Stimulated activated CD4-positive, alpha-beta T cell treated with anti-CD3 and anti-CD28 coated beads, Interleukin-2, amount 100 ng/mL, for 24 hours (primary cell): ENCODE measurements around the gene SSX4.
"Not testable (repeated sequence)": the region's sequence is repeated elsewhere in the genome, so short reads cannot be mapped to it uniquely, and the experiment has no call there.

Experiments used
- DNase-seq, 2 donors: peaks; one replicate each; pipeline ENCODE4 v3.0.0-alpha.2; 2020

Gene SSX4, protein sequence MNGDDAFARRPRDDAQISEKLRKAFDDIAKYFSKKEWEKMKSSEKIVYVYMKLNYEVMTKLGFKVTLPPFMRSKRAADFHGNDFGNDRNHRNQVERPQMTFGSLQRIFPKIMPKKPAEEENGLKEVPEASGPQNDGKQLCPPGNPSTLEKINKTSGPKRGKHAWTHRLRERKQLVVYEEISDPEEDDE

DNA sequence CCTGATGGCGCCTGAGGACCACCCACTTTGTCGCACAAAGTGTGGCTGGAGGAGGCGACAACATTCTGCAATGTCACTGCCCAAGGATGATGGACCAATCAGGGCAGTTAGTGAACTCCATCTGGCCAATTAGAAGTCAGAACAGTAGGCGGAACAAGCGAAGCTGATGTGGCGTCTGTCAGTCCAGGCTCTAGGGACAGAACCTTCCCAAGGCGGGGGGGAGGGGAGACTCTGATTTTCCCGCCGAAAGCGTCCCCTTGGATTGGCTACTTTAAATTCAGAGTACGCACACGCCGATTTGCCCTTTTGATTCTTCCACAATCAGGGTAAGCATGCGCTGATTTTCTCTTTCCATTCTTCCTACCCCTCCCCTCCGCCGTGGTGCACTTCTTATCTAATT, at the start of gene SSX4:
Gene SSX4 (plus strand): TSS at position 301 of the 400 bp plus-strand sequence. CDS start 515 bp downstream, outside the sequence.
- not testable (repeated sequence) for DNase-seq

DNA sequence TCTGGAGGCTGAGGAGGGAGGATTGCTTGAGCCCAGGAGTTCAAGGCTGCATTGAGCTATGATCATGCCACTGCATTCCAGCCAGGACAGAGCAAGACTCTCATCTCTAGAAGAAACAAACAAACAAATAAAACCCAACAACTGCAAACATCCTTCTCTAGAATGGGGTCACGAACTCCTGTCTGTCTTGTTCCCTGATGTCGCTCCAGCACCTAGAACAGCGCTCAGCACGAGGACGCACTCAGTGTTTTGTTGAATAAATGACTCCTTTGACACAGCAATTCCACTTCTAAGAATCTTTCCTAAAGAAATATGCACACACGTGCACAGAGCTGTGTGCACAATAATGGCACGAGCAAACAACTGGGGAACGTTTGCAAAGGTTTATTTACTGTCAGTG, 37.3 kb upstream of the SSX4 start:
- not testable (repeated sequence) for DNase-seq

DNA sequence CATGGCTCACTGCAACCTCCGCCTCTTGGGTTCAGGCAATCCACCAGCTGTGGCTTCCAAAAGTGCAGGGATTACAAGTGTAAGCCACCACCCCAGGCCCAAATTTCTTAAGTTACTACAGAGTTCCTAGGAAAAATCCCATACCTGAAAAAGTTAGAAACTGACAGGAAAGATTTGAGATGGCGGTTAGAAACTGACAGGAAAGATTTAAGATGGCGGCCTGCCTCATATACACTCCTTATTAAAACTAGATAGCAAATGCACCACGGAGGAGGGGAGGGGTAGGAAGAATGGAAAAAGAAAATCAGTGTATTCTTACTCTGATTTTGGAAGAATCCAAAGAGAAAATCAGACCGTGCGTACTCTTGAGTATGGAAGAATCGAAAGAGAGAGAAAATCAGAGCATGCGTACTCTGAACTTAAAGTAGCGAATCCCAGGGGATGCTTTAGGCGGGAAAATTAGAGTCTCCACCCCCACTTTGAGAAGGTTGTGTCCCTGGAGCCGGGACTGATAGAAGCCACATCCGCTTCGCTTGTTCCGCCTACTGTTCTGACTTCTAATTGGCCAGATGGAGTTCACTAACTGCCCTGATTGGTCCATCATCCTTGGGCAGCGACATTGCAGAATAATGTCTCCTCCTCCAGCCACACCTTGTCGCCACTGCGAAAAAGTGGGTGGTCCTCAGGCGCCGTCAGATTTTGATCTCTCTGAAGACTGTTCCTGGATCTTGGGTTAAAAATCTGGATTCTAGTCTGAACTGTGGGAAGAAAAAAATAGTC, 26.8 kb upstream of the SSX4 start, which contains the start of gene SSX3:
Gene SSX3 (minus strand): TSS at position 389 of the 780 bp plus-strand sequence. CDS start 1,454 bp downstream, outside the sequence.
- not testable (repeated sequence) for DNase-seq

DNA sequence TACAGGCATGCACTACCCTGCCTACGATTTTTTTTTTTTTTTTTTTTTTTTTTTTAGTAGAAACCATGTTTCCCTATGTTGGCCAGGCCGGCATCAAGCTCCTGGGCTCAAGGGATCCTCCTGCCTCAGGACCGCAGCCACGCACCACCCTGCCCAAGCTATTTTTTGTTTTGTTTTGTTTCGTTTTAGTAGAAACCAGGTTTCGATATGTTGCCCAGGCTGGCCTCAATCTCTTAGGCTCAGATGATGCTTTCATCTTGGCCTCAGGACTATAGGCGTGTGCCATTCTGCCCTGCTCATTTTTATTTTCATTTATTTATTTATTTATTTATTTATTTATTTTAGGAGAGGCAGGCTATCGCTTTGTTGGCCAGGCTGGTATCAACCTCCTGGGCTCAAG, 25.7 kb upstream of the SSX4 start:
- no peak for DNase-seq

DNA sequence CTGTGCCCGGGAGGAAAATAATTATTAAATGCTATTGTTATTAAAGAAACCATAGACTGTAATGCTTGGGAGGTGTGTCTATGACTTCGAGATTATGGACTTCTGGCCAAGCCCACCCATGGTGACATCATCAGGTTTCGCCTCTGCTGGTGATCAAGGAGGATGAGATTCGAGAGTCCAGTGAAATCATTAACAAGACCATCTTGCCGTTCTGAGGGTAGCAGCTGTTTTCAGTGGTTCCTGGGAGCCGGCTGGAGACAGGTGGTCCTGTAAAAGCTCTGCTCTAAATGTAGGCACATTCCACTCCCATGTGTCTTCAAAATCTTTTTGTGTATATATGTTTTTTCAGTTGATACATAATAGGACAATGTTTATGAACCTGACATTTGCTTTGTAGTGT, 24.1 kb upstream of the SSX4 start:
- DNase-seq, result not testable (repeated sequence)

DNA sequence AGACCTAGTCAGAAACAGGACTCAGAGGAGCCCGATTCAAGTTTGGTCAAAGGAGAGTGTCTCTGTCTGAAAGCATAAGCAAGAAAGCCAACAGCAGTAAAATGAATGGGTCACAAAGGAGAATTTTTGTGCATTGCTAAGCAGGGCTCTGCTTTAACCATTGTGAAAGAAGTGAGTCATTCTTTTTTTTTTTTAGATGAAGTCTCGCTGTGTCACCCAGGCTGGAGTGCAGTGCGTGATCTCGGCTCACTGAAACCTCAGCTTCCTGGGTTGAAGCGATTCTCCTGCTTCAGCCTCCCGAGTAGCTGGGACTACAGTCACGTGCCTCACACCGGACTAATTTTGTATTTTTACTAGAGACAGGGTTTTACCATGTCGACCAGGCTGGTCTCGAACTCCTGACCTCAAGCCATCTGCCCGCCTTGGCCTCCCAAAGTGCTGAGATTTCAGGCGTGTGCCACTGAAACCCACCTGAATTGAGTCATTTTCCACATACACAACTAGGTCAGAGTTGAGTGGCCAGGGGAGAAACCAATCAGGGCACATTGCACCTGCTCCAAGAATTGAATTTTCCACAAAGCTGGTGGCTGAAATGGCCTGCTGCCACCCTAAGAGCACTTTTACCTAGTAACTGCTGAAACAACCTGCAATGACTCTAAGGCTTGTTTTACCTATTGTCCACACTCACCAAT, 15.5 kb upstream of the SSX4 start:
- DNase-seq, result not testable (repeated sequence)

DNA sequence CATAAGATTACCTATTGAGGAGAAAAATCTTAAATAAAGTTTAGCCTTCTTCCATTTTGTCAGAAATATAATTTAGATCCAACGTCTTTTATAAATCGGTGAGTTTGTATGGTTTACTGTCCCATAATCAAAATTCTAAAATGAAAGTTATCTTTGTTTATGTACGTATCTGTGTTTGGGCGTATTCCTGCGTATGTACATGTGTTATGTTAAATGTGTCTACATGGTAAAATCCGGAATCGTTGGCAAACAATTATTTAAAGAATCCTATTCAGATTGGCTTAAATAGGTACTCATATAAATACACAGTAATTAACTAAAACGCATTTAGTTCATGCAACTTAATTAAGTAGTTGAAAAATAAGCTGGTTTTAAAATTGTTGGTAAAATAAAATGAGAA, 12.9 kb upstream of the SSX4 start:
- not testable (repeated sequence) for DNase-seq

DNA sequence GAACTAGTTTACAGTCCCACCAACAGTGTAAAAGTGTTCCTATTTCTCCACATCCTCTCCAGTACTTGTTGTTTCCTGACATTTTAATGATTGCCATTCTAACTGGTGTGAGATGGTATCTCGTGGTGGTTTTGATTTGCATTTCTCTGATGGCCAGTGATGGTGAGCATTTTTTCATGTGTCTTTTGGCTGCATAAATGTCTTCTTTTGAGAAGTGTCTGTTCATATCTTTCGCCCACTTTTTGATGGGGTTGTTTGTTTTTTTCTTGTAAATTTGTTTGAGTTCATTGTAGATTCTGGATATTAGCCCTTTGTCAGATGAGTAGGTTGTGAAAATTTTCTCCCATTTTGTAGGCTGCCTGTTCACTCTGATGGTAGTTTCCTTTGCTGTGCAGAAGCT, 13.6 kb downstream of the SSX4 start:
- DNase-seq, result not testable (repeated sequence)

DNA sequence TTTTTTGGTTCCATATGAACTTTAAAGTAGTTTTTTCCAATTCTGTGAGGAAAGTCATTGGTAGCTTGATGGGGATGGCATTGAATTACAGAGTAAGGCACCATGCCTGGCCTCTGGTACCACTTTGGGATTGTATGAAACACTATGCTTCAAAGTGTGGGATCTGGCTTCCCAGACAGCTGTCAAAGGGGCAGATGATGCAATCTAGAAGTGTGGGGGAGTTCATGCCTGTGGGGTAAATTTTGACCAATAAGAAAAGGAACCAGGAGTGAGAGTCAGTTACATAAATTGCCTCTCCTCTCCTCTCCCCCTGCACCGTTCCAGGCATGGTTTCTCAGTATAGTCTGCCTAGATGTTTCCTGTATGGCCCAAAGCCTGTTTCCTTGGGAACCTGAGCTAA, 14.5 kb downstream of the SSX4 start:
- not testable (repeated sequence) for DNase-seq

DNA sequence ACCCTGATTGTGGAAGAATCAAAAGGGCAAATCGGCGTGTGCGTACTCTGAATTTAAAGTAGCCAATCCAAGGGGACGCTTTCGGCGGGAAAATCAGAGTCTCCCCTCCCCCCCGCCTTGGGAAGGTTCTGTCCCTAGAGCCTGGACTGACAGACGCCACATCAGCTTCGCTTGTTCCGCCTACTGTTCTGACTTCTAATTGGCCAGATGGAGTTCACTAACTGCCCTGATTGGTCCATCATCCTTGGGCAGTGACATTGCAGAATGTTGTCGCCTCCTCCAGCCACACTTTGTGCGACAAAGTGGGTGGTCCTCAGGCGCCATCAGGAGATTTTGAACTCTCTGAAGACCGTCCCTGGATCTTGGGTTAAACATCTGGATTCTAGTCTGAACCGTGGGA, 28.5 kb downstream of the SSX4 start, which contains the start of gene SSX4B:
Gene SSX4B (minus strand): TSS at position 101 of the 400 bp plus-strand sequence. CDS start 588 bp downstream, outside the sequence.
- DNase-seq, result not testable (repeated sequence)

DNA sequence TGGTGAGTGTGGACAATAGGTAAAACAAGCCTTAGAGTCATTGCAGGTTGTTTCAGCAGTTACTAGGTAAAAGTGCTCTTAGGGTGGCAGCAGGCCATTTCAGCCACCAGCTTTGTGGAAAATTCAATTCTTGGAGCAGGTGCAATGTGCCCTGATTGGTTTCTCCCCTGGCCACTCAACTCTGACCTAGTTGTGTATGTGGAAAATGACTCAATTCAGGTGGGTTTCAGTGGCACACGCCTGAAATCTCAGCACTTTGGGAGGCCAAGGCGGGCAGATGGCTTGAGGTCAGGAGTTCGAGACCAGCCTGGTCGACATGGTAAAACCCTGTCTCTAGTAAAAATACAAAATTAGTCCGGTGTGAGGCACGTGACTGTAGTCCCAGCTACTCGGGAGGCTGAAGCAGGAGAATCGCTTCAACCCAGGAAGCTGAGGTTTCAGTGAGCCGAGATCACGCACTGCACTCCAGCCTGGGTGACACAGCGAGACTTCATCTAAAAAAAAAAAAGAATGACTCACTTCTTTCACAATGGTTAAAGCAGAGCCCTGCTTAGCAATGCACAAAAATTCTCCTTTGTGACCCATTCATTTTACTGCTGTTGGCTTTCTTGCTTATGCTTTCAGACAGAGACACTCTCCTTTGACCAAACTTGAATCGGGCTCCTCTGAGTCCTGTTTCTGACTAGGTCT, 43.8 kb downstream of the SSX4 start:
- not testable (repeated sequence) for DNase-seq

DNA sequence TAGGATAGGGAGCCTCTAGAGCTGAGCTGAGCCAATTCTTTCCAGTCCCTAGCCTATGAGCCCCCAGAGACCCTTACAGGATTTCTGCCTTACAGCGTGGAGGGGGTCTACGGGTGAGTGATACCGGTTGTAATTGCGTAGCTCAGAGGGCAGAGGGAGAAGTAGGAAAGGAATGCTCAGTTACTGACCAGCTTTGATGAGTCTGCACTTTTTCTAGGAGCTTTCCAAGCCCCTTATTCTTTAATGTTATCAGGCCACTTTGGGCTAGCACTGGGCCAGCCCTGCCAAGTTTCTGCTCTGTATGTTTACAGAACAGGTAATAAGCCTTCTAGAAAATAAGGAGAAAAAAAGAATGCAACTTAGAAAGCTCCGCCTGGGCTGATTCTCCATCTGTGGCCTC, 46.3 kb downstream of the SSX4 start:
- DNase-seq, result not testable (repeated sequence)

DNA sequence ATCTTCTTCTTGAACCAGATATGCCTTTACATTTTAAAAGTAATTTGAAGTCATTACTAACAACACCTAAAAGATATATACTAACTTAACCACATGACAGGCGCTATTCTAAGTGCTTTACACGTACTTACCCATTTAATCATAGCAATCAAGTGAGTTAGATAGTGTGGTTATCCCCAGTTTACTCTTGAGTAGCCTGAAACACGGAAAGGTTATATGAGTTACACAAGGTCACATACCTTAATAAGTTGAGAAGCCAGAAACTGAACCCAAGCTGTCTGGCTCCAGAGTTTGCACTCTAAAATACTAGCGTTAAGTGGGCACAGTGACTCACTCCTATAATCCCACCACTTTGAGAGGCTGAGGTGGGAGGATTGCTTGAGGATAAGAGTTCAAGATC, 46.8 kb downstream of the SSX4 start:
- not testable (repeated sequence) for DNase-seq

DNA sequence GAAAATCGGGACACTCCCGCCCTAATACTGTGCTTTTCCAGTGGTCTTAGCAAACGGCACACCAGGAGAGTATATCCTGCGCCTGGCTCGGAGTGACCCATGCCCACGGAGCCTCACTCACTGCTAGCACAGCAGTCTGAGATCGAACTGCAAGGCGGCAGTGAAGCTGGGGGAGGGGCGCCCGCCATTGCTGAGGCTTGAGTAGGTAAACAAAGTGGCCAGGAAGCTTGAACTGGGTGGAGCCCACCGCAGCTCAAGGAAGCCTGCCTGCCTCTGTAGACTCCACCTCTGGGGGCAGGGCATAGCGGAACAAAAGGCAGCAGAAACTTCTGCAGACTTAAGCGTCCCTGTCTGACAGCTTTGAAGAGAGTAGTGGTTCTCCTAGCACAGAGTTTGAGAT, 50.4 kb downstream of the SSX4 start:
- not testable (repeated sequence) for DNase-seq
